Measurements from ENCODE around the gene LRRC56.

DNA sequence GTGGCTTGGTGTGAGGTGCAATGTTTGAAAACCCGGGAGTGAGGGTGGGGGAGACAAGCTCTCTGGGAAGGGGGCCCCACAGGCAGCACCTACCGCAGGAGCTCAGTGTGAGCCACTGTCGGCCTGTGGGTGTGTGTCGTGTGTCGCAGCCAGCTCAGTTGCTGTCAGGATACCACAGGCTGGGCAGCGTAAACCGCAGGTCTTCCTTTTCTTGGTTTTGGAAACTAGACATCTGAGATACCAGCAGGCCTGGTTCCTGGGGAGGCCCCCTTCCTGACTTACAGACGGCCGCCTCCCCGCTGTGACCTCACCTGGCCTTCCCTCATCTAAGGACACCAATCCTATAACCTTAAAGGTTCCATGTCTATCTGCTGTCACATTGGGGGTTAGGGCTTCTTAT lies 59.0 kb downstream of the LRRC56 start:
- TF ChIP-seq, protein P1, sequence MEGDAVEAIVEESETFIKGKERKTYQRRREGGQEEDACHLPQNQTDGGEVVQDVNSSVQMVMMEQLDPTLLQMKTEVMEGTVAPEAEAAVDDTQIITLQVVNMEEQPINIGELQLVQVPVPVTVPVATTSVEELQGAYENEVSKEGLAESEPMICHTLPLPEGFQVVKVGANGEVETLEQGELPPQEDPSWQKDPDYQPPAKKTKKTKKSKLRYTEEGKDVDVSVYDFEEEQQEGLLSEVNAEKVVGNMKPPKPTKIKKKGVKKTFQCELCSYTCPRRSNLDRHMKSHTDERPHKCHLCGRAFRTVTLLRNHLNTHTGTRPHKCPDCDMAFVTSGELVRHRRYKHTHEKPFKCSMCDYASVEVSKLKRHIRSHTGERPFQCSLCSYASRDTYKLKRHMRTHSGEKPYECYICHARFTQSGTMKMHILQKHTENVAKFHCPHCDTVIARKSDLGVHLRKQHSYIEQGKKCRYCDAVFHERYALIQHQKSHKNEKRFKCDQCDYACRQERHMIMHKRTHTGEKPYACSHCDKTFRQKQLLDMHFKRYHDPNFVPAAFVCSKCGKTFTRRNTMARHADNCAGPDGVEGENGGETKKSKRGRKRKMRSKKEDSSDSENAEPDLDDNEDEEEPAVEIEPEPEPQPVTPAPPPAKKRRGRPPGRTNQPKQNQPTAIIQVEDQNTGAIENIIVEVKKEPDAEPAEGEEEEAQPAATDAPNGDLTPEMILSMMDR (tag by site-specific recombination; IDR thresholded peaks at IDR 0.05): no peak
- no peak for TF ChIP-seq ZNF768 (tag by site-specific recombination; IDR thresholded peaks at IDR 0.05)
- TF ChIP-seq, protein P2, sequence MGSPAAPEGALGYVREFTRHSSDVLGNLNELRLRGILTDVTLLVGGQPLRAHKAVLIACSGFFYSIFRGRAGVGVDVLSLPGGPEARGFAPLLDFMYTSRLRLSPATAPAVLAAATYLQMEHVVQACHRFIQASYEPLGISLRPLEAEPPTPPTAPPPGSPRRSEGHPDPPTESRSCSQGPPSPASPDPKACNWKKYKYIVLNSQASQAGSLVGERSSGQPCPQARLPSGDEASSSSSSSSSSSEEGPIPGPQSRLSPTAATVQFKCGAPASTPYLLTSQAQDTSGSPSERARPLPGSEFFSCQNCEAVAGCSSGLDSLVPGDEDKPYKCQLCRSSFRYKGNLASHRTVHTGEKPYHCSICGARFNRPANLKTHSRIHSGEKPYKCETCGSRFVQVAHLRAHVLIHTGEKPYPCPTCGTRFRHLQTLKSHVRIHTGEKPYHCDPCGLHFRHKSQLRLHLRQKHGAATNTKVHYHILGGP (tag by site-specific recombination; IDR thresholded peaks at IDR 0.05): no peak
- TF ChIP-seq ZNF830 (tag by site-specific recombination; IDR thresholded peaks at IDR 0.05; ENCODE audit: low read depth): no peak
- TF ChIP-seq, protein P3, sequence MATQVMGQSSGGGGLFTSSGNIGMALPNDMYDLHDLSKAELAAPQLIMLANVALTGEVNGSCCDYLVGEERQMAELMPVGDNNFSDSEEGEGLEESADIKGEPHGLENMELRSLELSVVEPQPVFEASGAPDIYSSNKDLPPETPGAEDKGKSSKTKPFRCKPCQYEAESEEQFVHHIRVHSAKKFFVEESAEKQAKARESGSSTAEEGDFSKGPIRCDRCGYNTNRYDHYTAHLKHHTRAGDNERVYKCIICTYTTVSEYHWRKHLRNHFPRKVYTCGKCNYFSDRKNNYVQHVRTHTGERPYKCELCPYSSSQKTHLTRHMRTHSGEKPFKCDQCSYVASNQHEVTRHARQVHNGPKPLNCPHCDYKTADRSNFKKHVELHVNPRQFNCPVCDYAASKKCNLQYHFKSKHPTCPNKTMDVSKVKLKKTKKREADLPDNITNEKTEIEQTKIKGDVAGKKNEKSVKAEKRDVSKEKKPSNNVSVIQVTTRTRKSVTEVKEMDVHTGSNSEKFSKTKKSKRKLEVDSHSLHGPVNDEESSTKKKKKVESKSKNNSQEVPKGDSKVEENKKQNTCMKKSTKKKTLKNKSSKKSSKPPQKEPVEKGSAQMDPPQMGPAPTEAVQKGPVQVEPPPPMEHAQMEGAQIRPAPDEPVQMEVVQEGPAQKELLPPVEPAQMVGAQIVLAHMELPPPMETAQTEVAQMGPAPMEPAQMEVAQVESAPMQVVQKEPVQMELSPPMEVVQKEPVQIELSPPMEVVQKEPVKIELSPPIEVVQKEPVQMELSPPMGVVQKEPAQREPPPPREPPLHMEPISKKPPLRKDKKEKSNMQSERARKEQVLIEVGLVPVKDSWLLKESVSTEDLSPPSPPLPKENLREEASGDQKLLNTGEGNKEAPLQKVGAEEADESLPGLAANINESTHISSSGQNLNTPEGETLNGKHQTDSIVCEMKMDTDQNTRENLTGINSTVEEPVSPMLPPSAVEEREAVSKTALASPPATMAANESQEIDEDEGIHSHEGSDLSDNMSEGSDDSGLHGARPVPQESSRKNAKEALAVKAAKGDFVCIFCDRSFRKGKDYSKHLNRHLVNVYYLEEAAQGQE (tag by site-specific recombination; IDR thresholded peaks at IDR 0.05): no peak
- TF ChIP-seq, protein P4, sequence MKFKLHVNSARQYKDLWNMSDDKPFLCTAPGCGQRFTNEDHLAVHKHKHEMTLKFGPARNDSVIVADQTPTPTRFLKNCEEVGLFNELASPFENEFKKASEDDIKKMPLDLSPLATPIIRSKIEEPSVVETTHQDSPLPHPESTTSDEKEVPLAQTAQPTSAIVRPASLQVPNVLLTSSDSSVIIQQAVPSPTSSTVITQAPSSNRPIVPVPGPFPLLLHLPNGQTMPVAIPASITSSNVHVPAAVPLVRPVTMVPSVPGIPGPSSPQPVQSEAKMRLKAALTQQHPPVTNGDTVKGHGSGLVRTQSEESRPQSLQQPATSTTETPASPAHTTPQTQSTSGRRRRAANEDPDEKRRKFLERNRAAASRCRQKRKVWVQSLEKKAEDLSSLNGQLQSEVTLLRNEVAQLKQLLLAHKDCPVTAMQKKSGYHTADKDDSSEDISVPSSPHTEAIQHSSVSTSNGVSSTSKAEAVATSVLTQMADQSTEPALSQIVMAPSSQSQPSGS (tag by site-specific recombination; IDR thresholded peaks at IDR 0.05; ENCODE audit: low read depth): no peak
- TF ChIP-seq, protein P5, sequence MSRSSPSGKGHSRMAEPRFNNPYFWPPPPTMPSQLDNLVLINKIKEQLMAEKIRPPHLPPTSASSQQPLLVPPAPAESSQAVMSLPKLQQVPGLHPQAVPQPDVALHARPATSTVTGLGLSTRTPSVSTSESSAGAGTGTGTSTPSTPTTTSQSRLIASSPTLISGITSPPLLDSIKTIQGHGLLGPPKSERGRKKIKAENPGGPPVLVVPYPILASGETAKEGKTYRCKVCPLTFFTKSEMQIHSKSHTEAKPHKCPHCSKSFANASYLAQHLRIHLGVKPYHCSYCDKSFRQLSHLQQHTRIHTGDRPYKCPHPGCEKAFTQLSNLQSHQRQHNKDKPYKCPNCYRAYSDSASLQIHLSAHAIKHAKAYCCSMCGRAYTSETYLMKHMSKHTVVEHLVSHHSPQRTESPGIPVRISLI (tag by site-specific recombination; IDR thresholded peaks at IDR 0.05): no peak
- TF ChIP-seq, protein P6, sequence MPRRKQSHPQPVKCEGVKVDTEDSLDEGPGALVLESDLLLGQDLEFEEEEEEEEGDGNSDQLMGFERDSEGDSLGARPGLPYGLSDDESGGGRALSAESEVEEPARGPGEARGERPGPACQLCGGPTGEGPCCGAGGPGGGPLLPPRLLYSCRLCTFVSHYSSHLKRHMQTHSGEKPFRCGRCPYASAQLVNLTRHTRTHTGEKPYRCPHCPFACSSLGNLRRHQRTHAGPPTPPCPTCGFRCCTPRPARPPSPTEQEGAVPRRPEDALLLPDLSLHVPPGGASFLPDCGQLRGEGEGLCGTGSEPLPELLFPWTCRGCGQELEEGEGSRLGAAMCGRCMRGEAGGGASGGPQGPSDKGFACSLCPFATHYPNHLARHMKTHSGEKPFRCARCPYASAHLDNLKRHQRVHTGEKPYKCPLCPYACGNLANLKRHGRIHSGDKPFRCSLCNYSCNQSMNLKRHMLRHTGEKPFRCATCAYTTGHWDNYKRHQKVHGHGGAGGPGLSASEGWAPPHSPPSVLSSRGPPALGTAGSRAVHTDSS (tag by site-specific recombination; IDR thresholded peaks at IDR 0.05): no peak
- no peak for TF ChIP-seq TCF7L2 (IDR thresholded peaks at IDR 0.05; ENCODE audit: borderline replicate concordance, low read depth, low read length)
- TF ChIP-seq MYNN (tag by site-specific recombination; IDR thresholded peaks at IDR 0.05; ENCODE audit: borderline replicate concordance): no peak
- TF ChIP-seq ZNF707 (tag by site-specific recombination; IDR thresholded peaks at IDR 0.05): no peak
- TF ChIP-seq, protein P7, sequence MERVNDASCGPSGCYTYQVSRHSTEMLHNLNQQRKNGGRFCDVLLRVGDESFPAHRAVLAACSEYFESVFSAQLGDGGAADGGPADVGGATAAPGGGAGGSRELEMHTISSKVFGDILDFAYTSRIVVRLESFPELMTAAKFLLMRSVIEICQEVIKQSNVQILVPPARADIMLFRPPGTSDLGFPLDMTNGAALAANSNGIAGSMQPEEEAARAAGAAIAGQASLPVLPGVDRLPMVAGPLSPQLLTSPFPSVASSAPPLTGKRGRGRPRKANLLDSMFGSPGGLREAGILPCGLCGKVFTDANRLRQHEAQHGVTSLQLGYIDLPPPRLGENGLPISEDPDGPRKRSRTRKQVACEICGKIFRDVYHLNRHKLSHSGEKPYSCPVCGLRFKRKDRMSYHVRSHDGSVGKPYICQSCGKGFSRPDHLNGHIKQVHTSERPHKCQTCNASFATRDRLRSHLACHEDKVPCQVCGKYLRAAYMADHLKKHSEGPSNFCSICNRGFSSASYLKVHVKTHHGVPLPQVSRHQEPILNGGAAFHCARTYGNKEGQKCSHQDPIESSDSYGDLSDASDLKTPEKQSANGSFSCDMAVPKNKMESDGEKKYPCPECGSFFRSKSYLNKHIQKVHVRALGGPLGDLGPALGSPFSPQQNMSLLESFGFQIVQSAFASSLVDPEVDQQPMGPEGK (tag by site-specific recombination; IDR thresholded peaks at IDR 0.05): no peak
- no peak for TF ChIP-seq ZBTB20 (tag by site-specific recombination; IDR thresholded peaks at IDR 0.05)
- TF ChIP-seq ZNF211 (tag by site-specific recombination; IDR thresholded peaks at IDR 0.05; ENCODE audit: low read depth): no peak

Measured in HEK293 (cell line).